DMS53 treated with DMSO at 0.1 percent for 48 hours (cell line): ENCODE data around the gene CACNA1B.

Experiments used
- DNase-seq: peaks from one replicate; lab custom pipeline; 2025; ENCODE audit not compliant: unreplicated experiment; lab: John Stamatoyannopoulos, UW

Gene CACNA1B

DNA sequence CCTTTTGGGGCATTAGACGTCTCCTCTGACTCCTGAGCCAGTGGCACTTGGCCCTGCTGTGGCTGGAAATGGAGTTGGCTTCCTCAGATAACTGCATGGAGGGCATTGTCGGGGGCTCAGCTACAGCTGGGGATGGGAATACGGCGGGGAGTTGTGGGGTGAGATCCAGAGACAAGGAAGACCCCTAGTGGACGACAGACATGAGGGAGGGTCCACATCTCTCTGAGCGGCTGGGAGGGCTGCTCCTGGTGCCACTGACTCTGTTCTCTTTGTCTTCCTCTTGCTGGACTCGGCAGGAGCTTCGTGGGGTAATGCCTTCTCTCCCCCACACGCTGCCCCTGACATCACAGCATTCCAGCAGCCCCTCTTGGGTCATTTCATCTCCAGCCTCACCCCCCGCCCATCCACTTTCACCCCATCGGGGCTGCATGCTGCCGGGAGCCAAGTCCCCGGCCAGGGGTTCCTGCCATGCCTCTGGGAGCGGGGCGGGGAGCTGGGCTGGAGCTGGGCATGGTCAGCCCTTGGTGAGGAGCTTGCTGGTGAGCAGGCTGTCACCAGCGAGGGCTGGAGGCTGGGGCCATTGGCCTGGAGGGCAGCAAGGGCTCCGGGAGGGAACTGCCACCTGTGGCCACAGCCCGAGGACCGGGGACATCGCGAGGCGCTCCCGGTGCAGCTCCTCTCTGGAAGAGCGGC, 172.3 kb downstream of the CACNA1B start:
- DNase-seq, result no peak

- no peak for DNase-seq
These were observed 173.1 kb downstream of the CACNA1B start for GRCh38 chr9:138050472-138051330.

GRCh38 chr9:138051586-138052321, 174.2 kb downstream of the CACNA1B start:
- DNase-seq, result no peak

DNA sequence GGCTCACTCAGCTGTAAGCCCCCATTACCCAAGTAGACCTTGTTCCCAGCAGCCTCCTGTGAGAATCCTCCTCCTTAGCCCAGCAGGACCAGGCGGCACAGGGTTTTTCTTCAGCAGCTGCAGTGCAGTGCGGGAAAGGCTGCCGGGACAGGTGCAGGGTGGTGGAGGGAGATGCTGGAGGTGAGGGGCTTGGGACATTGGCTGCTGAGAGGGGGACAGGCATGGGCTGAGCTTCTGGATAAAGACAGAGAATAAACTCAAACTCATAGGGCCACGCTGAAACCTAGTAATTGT, 174.7 kb downstream of the CACNA1B start:
- no peak for DNase-seq

DNA sequence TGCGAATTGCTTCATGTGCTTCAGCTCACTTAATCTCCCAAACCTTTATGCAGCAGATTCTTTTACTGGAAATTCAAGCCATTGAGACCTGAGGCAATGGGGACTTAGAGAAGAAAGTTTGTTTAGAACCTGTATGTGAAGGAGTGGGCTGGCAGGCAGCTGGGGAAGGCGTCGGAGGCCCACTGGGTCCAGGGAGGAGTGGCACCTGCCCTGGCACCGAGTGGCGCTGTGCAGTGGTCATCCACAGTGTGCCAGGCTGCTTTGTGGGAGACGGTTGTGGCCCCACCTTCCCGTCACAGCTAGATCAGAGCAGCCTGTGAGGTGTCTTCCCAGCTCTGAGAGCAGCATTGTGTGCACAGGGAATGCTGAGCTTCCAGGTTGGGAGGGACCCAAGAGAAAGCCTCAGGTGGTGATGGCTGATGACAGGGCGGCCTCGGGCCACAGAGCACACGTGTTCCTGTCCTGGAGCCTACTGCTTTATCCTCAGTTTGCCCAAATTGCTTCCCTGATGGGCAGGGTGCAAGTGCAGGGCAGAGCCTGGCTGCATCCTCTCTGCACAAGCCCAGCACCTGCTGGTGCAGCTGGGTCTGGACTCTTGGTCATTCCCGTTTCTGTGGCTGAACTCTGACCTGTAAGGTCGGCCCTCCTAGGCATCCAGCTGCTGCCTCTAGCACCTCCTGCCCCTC, 175.2 kb downstream of the CACNA1B start:
- no peak for DNase-seq

DNA sequence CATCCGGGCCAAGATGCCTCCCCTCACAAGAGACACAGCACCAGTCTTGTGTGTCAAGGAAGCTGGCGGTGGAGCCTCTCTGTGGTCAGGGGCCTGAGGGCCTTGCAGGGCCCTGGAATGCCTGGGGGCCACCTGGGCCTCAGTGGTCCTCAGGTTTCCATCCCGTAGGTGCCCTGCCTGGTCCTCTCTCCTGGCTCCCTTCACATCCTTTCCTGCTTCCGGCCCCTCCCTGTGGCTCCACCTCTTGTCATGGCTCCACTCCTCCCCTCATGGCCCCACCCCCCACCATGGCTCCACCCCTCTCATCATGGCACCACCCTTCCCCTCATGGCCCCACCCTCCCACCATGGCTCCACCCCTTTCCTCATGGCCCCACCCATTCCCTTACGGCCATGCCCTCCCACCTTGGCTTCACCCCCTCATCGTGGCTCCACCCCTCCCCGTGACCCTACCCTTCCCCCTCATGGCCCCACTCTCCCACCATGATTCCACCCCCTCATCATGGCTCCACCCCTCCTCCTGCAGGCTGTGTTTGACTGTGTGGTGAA, 175.8 kb downstream of the CACNA1B start:
- no peak for DNase-seq

DNA sequence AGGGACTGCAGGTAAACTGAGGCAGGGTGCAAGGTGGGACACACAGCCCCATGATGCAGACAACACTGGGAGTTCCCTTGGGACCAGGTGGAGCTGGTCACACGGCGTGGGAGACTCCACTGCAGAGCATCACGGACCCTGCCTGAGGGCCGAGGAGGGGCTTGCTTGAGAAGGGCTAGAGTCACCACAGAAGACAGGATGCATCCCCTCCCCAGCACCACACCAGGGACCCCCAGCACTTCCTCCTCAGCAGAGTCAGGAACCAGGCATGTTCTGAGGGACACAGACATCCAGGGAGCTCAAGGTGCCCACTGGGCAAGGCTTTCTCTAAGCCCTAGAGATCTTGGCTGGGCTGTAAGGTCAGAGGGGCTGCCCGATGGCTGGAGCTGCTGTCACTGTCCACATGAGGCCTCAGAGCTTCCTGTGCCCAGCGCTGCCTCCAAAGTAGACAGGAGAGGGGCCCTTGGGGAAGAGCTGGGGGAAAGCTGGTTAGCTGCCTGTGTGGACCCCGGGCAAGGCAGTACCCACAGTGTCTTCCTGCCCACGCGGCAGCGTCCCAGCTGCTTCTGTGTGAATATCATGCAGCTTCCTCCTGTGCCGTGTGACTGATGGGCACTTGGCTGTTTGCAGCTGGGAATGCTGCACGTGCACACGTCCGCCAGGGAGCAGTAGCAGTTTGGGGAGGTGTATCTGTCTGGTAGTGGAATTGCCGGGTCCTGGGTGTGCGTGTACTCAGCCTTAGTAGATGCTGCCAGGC, 176.6 kb downstream of the CACNA1B start:
- no peak for DNase-seq

DNA sequence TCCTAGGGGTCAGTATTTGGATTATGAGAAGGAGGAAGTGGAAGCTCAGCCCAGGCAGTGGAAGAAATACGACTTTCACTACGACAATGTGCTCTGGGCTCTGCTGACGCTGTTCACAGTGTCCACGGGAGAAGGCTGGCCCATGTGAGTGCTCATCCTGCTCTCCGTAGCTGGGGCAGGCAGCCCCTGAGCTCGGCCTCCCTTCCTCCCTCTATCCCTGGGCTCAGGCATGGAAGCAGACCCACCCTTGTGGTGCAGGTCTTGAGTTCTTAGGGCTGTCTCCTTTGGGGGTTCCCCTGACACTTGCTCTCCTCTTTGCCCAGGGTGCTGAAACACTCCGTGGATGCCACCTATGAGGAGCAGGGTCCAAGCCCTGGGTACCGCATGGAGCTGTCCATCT, 180.1 kb downstream of the CACNA1B start:
- DNase-seq, result no peak

- DNase-seq, result no peak
These were observed 180.6 kb downstream of the CACNA1B start for GRCh38 chr9:138058181-138058580.

DNA sequence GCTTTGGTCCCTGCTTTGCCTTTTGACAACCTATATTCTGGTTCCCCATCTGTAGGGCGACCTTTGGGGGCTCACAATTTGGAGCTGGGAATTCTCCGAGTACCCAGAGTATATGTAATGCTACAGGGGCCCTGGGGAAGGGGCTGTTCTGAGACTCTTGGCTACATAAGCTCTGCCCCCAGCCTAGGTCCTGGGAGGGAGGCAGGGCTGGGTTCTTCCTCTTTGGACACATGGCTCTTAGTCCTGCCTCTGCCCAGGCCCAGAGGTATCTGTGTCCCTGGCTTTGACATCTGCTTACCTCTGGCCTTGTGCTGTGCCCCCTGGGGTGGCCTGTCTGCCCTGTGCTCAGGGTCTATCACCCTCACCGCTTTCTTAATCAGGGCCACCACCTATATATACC, 181.6 kb downstream of the CACNA1B start:
- DNase-seq, result no peak

DNA sequence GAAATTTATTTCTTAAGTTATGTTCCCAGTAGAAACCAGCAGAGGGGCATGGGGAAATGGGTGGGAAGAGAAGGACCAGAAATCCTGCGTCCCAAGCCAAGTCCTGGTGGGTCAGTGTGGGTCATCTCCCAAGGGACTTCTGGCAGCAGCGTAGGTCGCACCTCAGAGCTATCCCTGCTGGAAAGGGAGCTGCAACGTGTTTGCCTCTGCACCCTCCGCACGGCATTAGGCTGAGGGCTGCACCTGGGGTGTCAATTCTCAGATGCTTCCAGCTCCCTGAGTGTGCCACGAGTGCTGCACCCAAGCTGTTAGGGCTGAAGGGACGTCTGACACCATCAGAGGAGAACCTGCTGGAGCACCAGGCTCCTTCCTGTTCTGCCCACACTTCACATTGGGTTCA, 182.8 kb downstream of the CACNA1B start:
- DNase-seq, result no peak

- no peak for DNase-seq
These were observed 183.3 kb downstream of the CACNA1B start for GRCh38 chr9:138060881-138061280.

DNA sequence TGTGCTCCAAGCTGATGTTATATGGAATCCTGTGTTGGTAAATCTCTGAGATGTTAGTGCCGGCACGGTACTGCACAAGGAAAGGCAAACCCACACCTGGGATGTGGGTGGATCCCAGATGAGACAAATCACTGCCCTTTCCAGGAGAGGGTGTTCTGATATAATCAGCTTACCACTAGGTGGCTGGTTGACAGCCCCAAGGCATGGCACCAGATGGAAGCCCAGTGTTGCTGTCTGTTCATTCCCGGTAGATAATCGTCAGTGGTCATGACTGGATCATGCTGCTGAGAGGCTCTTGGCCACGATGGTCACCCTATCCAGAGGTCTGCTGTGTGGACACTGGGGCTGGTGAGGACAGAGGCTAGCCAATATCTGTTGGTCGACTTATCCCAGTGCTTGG, 184.0 kb downstream of the CACNA1B start:
- DNase-seq, result no peak

GRCh38 chr9:138062196-138062595, 184.6 kb downstream of the CACNA1B start:
- no peak for DNase-seq

DNA sequence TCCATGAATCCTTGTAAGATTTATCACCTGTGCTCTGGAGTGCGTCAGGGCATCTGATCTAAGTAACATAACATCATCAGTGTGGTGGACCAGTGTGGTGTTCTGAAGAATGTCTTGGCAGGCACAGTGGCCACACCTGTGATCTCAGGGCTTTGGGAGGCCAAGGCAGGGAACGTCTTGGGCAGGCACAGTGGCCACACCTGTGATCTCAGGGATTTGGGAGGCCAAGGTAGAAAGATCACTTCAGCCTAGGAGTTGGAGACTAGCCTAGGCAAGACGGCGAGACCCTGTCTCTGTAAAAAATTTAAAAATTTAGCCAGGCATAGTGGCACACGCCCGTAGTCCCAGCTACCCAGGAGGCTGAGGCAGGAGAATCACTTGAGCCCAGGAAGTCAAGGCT, 185.5 kb downstream of the CACNA1B start:
- DNase-seq, result no peak

DNA sequence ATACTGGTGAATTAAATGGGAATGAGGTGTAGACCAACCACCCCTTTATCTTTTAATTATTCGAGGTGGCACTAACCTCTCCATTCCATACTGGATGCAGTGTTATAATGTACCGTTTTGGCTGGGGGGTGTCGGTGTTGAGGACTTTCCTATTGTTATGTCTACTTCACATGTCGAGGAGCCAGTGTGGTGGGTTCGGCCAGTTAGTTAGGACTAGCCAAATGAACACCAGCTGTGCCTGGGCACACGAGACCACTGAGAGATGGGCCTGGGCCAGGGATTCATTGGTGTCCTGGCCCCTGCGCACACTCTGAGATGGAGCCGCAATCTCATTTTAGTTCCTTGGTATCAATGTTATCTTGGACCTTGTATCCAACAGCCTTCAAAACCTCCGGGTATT, 186.2 kb downstream of the CACNA1B start:
- DNase-seq, result no peak

GRCh38 chr9:138064547-138064946, 187.0 kb downstream of the CACNA1B start:
- DNase-seq, result no peak

DNA sequence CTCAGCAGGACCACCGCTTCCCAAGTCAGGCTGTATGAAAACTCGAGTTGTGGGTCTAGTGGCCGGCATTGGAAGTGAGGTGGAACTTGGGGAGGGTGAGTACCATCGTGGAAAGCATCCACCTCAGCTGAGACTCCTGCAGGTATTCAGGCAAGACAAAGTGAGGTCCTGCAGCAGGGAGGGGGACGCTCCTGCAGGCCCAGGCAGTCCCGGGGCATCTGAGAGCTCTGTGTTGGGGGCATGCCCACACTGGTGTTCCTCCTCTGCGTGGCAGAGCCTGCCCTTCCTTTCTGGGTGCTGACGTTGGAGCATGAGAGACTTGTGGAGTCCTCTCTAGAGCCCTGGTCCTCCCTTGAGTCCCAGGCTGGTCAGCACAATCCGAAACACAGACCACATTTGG, 187.7 kb downstream of the CACNA1B start:
- DNase-seq, result no peak

DNA sequence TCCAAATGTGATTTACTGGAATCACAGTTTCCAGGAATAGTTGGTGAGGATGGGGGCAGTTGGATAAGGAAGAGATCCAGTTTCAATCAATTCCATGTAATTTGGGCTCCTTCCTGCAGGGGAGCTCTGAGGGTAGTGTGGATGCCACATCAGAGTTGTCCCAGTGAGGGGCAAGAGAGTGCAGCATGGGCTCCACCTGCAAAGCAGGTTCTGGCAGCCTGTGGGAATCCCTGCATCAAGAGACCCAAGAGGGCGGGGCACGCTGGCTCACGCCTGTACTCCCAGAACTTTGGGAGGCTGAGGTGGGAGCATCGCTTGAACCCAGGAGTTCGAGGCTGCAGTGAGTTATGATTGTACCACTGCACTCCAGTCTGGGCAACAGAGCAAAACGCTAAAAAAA, 188.5 kb downstream of the CACNA1B start:
- no peak for DNase-seq

GRCh38 chr9:138067613-138068367, 190.2 kb downstream of the CACNA1B start:
- no peak for DNase-seq
